OCI-LY7 (cell line): ENCODE data around the gene SDR39U1.

Source experiments
- EZH2phosphoT487 ChIP-seq: fragments of 200-600 bp; sonication (generic); IDR thresholded peaks from 2 replicates; pipeline ENCODE4 v1.6.1; 2018; ENCODE audit warnings: low read depth, borderline replicate concordance, mild to moderate bottlenecking, mixed run types, antibody characterized with exemption, low read length, moderate library complexity, mixed read lengths
- TF ChIP-seq, protein P1 (sequence below): fragments of 200-600 bp; sonication (generic); conservative IDR thresholded peaks from 2 replicates; pipeline ENCODE4 v1.5.1; 2014; ENCODE audit warnings: mild to moderate bottlenecking, antibody characterized with exemption, low read length, moderate library complexity, mixed read lengths

DNA sequence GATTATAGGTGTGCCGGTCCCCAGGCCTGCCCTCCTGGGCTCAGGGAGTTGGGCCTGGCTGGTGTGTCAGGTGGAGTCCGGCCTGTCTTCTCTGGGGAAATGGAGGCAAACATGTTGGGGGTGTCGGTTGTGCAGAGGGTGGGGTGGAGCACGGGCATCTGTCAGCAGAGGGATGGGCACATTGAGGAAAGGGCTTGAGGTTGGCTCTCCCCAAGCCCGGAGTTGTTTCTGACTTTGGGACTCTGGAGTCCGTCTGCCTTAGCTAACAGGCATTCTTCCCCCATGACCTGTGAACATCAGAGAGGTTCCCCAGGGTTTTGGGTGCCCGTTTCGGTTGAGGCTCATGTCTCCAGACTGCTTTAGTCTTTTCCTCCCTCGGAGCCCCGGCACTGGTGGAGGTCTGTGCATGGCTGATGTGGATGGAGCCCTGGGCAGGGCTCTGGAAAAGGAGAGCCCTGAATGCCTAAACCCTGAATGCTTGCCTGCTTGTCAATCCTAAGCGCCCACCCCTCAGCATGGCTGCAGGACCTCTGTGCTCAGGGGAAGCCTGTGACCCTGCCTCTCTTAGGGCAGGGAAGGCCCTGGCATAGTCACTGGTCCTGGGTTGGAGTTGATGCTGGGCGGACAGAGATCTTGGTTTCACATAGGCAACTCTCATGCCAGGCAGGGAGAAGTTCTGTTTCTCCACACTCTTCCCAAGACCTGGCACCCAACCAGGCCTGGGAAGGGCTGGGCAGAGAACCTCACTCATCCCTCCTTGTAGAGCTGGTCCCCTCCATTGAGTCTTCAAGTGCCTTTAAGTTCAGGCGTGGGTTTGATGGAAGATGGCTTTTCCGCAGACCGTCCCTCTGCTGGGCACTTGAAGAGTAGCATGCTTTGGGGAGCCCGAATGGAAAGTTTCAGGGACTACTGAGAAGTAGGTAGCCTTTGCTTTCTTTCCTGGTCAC, 30.9 kb downstream of the SDR39U1 start:
- TF ChIP-seq, protein P1, sequence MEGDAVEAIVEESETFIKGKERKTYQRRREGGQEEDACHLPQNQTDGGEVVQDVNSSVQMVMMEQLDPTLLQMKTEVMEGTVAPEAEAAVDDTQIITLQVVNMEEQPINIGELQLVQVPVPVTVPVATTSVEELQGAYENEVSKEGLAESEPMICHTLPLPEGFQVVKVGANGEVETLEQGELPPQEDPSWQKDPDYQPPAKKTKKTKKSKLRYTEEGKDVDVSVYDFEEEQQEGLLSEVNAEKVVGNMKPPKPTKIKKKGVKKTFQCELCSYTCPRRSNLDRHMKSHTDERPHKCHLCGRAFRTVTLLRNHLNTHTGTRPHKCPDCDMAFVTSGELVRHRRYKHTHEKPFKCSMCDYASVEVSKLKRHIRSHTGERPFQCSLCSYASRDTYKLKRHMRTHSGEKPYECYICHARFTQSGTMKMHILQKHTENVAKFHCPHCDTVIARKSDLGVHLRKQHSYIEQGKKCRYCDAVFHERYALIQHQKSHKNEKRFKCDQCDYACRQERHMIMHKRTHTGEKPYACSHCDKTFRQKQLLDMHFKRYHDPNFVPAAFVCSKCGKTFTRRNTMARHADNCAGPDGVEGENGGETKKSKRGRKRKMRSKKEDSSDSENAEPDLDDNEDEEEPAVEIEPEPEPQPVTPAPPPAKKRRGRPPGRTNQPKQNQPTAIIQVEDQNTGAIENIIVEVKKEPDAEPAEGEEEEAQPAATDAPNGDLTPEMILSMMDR = peak; percentile 77
- no peak for TF ChIP-seq EZH2phosphoT487
